HepG2 (cell line): Measurements from ENCODE around the gene MYL6B. TPM values are rescaled to one million over a fixed set of nuclear protein-coding genes. Genes with fewer than 3 reads are reported as not detected.

ENCODE experiments used
- ARHGAP35 ChIP-seq: sonication (generic); formaldehyde crosslinking; IDR thresholded peaks from 2 replicates; pipeline ENCODE4 v1.9.0; 2022; ENCODE audit warnings: mild to moderate bottlenecking, inconsistent platforms, moderate library complexity, missing genetic modification reagents, borderline replicate concordance
- HBP1 ChIP-seq: IDR thresholded peaks from 2 replicates; pipeline ENCODE4 v1.6.1; 2016; ENCODE audit warnings: low read depth, control low read depth
- HCFC1 ChIP-seq: fragments of 150-350 bp; IDR thresholded peaks from 2 replicates; pipeline ENCODE4 v1.6.1; 2014; ENCODE audit warnings: low read depth, low read length
- IRX3 ChIP-seq: sonication (generic); formaldehyde crosslinking; IDR thresholded peaks from 2 replicates; pipeline ENCODE4 v1.8.1; 2023; ENCODE audit warnings: mild to moderate bottlenecking, low read depth, missing genetic modification reagents, borderline replicate concordance
- KDM6A ChIP-seq: IDR thresholded peaks from 2 replicates; pipeline ENCODE4 v1.6.1; 2016; ENCODE audit warnings: low read depth
- NR2C2 ChIP-seq: sonication (generic); formaldehyde crosslinking; IDR thresholded peaks from 2 replicates; pipeline ENCODE4 v1.4.0; 2020; ENCODE audit warnings: missing genetic modification reagents, mild to moderate bottlenecking, moderate library complexity, borderline replicate concordance
- PBX2 ChIP-seq: IDR thresholded peaks from 2 replicates; pipeline ENCODE4 v1.6.1; 2016; ENCODE audit warnings: control low read depth
- PHF20 ChIP-seq: sonication (generic); formaldehyde crosslinking; IDR thresholded peaks from 2 replicates; pipeline ENCODE4 v1.5.0; 2020; ENCODE audit warnings: mild to moderate bottlenecking, missing genetic modification reagents
- SP140L ChIP-seq: sonication (generic); formaldehyde crosslinking; IDR thresholded peaks from 2 replicates; pipeline ENCODE4 v1.4.0; 2020; ENCODE audit warnings: missing genetic modification reagents, borderline replicate concordance
- SP5 ChIP-seq: IDR thresholded peaks from 2 replicates; pipeline ENCODE4 v1.6.1; 2016; ENCODE audit warnings: low read depth, borderline replicate concordance
- TCF7L2 ChIP-seq: IDR thresholded peaks from 2 replicates; pipeline ENCODE4 v1.6.1; 2011; ENCODE audit warnings: mild to moderate bottlenecking, low read depth, low read length, moderate library complexity
- TEAD3 ChIP-seq: optimal IDR thresholded peaks from 2 replicates; pipeline ENCODE3; 2016; ENCODE audit warnings: borderline replicate concordance
- THAP8 ChIP-seq: sonication (generic); formaldehyde crosslinking; IDR thresholded peaks from 2 replicates; pipeline ENCODE4 v1.5.1; 2020; ENCODE audit warnings: missing genetic modification reagents, mild to moderate bottlenecking, borderline replicate concordance
- TP53 ChIP-seq: sonication (generic); formaldehyde crosslinking; conservative IDR thresholded peaks from 2 replicates; pipeline ENCODE4 v1.4.0; 2020; ENCODE audit warnings: missing genetic modification reagents
- WIZ ChIP-seq: sonication (generic); formaldehyde crosslinking; IDR thresholded peaks from 2 replicates; pipeline ENCODE4 v1.5.1; 2020; ENCODE audit warnings: mild to moderate bottlenecking, missing genetic modification reagents
- ZBTB26 ChIP-seq: IDR thresholded peaks from 2 replicates; pipeline ENCODE4 v1.6.1; 2016; ENCODE audit warnings: missing compliant biosample characterization, missing genetic modification reagents, borderline replicate concordance
- ZFP90 ChIP-seq: sonication (generic); formaldehyde crosslinking; IDR thresholded peaks from 2 replicates; pipeline ENCODE4 v1.8.0; 2022; ENCODE audit warnings: missing genetic modification reagents, mild to moderate bottlenecking, inconsistent platforms, borderline replicate concordance
- ZNF136 ChIP-seq: sonication (generic); formaldehyde crosslinking; IDR thresholded peaks from 2 replicates; pipeline ENCODE4 v1.8.1; 2022; ENCODE audit warnings: low read depth, mild to moderate bottlenecking, moderate library complexity, missing genetic modification reagents
- ZNF275 ChIP-seq: sonication (generic); formaldehyde crosslinking; IDR thresholded peaks from 2 replicates; pipeline ENCODE4 v1.8.0; 2022; ENCODE audit warnings: missing genetic modification reagents, mild to moderate bottlenecking, inconsistent platforms, borderline replicate concordance
- ZNF503 ChIP-seq: sonication (generic); formaldehyde crosslinking; IDR thresholded peaks from 2 replicates; pipeline ENCODE4 v1.4.0; 2020; ENCODE audit warnings: missing genetic modification reagents
- ZNF720 ChIP-seq: sonication (generic); formaldehyde crosslinking; IDR thresholded peaks from 2 replicates; pipeline ENCODE4 v1.4.0; 2020; ENCODE audit warnings: missing genetic modification reagents
- ZNF747 ChIP-seq: sonication (generic); formaldehyde crosslinking; IDR thresholded peaks from 2 replicates; pipeline ENCODE4 v1.8.1; 2023; ENCODE audit warnings: missing genetic modification reagents, mild to moderate bottlenecking, borderline replicate concordance
- polyA plus RNA-seq, 8 experiments: library from polyadenylated mRNA; depleted of rRNA in 3 of 8; stranded (reverse) in 7 of 8; unstranded in 1 of 8; fragments of >200 nt; fragmentation: Illumina TruSeq in 4 of 8; extraction: Trizol in 4 of 8; gene quantifications; 2 replicates each; pipeline versions ENCODE4 v1.2.1 to v1.2.3, GENCODE V29; 2011 to 2016; ENCODE audit warnings: low read depth in 4 of 8, missing spikeins in 1 of 8, mixed read lengths in 1 of 8; ENCODE audit not compliant: insufficient read depth in 1 of 8
- total RNA-seq, 5 experiments: library from RNA; depleted of rRNA; stranded (reverse); fragments of >200 nt; fragmentation: Illumina TruSeq; extraction: Trizol; gene quantifications; 2 replicates each; pipeline ENCODE4 v1.2.3, GENCODE V29; 2016; ENCODE audit warnings: low read depth in 1 of 5

Gene MYL6B
- total and polyA plus RNA-seq, 2 of the 13 experiments (the other 11 are each of a cell fraction or from before 2014, with no cell fraction given): 75.7 to 88.7 TPM

GRCh38 chr12:56152132-56152755 lies at the start of gene MYL6B (continued):
- 0 out of 2 replicates have a peak, but pooled peaks have one; percentile 53 for TF ChIP-seq HBP1 (CRISPR knock-in tag)
- TF ChIP-seq ZNF747 (CRISPR knock-in tag): 0 out of 2 replicates have a peak, but pooled peaks have one; percentile 61
- no peak for TF ChIP-seq ZNF720 (CRISPR knock-in tag)
- 0 out of 2 replicates have a peak, but pooled peaks have one; percentile 42 for TF ChIP-seq ZNF136 (CRISPR knock-in tag)
- TF ChIP-seq TCF7L2: no peak
- no peak for TF ChIP-seq KDM6A (CRISPR knock-in tag)
- no peak for TF ChIP-seq PBX2 (CRISPR knock-in tag)
- peak; percentile 77 for TF ChIP-seq PHF20 (CRISPR knock-in tag)
- peak; percentile 55; the same call in 1 of the 2 replicates for TF ChIP-seq SP5 (CRISPR knock-in tag)
- no peak for TF ChIP-seq IRX3 (CRISPR knock-in tag)
- 0 out of 2 replicates have a peak, but pooled peaks have one; percentile 47 for TF ChIP-seq ZNF275
- TF ChIP-seq WIZ (CRISPR knock-in tag): no peak
- peak; percentile 91 for TF ChIP-seq HCFC1
- TF ChIP-seq THAP8 (CRISPR knock-in tag): no peak
- no peak; the same call in 1 of the 2 replicates for TF ChIP-seq TP53 (CRISPR knock-in tag)
- peak; percentile 67; the same call in 1 of the 2 replicates for TF ChIP-seq ZFP90 (CRISPR knock-in tag)
- TF ChIP-seq ZNF503 (CRISPR knock-in tag): peak; percentile 53; the same call in 1 of the 2 replicates
- TF ChIP-seq NR2C2: peak; percentile 95
- 0 out of 2 replicates have a peak, but pooled peaks have one; percentile 22 for TF ChIP-seq ARHGAP35 (CRISPR knock-in tag)
- TF ChIP-seq ZBTB26 (CRISPR knock-in tag): peak; percentile 80; the same call in 1 of the 2 replicates
- TF ChIP-seq TEAD3 (CRISPR knock-in tag): peak; percentile 76
- no peak for TF ChIP-seq SP140L
